Esophagus squamous epithelium (tissue), 5 donors: ENCODE measurements around the gene LIN9. TPM values are rescaled to one million over a fixed set of nuclear protein-coding genes. Genes with fewer than 3 reads are reported as not detected.

ENCODE experiments used
- DNase-seq: peaks from one replicate; lab custom pipeline; 2025; lab: John Stamatoyannopoulos, UW
- H3K27ac ChIP-seq, 4 donors: fragments of 200-600 bp; sonication (generic); one replicate each; pipeline ENCODE4 v1.5.1; 2016 to 2019; ENCODE audit warnings: mild to moderate bottlenecking in 1 of 4
- H3K27me3 ChIP-seq, 4 donors: fragments of 200-600 bp; sonication (generic); 1 replicate in 3 of 4; 2 replicates in 1 of 4; pipeline versions ENCODE4 v1.5.1 to v1.6.0; 2017 to 2021; ENCODE audit warnings: antibody characterized with exemption in 1 of 4
- H3K36me3 ChIP-seq, 3 donors: fragments of 200-600 bp; sonication (generic); one replicate each; pipeline ENCODE4 v1.5.1; 2016 to 2019
- H3K4me1 ChIP-seq, 3 donors: fragments of 200-600 bp; sonication (generic); one replicate each; pipeline ENCODE4 v1.5.1; 2017 to 2019
- H3K4me3 ChIP-seq, 4 donors: fragments of 200-600 bp; sonication (generic); 1 replicate in 3 of 4; 2 replicates in 1 of 4; pipeline ENCODE4 v1.5.1; 2016 to 2019; ENCODE audit warnings: mild to moderate bottlenecking in 2 of 4, moderate library complexity in 1 of 4
- H3K9me3 ChIP-seq, 3 donors: fragments of 200-600 bp; sonication (generic); one replicate each; pipeline ENCODE4 v1.5.1; 2016 to 2019
- POLR2A ChIP-seq, 4 donors: fragments of 450-650 bp; IDR thresholded peaks; one replicate each; pipeline ENCODE4 v1.6.1; 2017; ENCODE audit warnings: antibody characterized with exemption in 4 of 4, mild to moderate bottlenecking in 4 of 4, moderate library complexity in 3 of 4
- WGBS, 2 donors: methylation state at CpG; one replicate each; pipeline ENCODE4 v1.1.5; 2018; 5-methylcytosine and 5-hydroxymethylcytosine counted together
- intact Hi-C: fragments of 100-400 bp; cut with DNase I; formaldehyde crosslinking; loops from one replicate; pipeline ENCODE4 v1.15.0; 2022
- total RNA-seq, 4 donors: library from RNA; depleted of rRNA; stranded (reverse); fragments of >200 nt; gene quantifications; one replicate each; pipeline ENCODE4 v1.1.0, GENCODE V29; 2016
- TF ChIP-seq, protein P1 (sequence below), 6 experiments: fragments of 450-650 bp in 4 of 6; fragments of 200-600 bp in 2 of 6; sonication (generic) in 2 of 6; IDR thresholded peaks; one replicate each; pipeline ENCODE4 v1.5.1; 2016 to 2019; ENCODE audit warnings: antibody characterized with exemption in 6 of 6, mild to moderate bottlenecking in 4 of 6, moderate library complexity in 4 of 6
- donor health status: DM: yes; HTN: yes; CAD: no.

LIN9 gene
- total RNA-seq, 4 donors from 2014 or later, result 2.2 to 7.2 (median 4.6) TPM

DNA sequence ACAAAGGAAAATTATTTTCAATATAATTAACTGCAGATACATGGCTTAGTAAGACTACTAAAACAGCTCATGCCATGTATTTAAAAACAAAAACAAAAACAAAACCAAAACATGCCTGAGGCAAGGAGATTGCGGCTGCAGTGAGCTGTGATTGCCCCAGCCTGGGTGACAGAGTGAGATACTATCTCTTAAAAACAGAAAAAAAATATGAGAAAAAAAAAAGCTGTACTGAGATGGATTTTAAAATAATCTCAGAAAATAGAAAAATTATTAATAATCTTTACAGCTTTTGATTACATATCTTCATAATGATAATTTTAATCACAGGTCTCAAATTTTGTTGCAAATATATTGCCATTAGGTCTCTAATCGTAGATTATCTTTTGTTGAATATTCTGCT is 24.0 kb upstream of the LIN9 start:
- H3K4me1 ChIP-seq, result peaks cover 0 to 5% (median 0%) of the 10 kb centered on the region in 3 donors
- WGBS, 2 donors, result 45 to 50% methylated on average over 2 of the region's 2 CpGs
- peak overlapping the region in 1 of 4 donors; percentile 37 for H3K4me3 ChIP-seq
- no peaks in the 10 kb centered on the region for H3K36me3 ChIP-seq
- TF ChIP-seq, protein P1, sequence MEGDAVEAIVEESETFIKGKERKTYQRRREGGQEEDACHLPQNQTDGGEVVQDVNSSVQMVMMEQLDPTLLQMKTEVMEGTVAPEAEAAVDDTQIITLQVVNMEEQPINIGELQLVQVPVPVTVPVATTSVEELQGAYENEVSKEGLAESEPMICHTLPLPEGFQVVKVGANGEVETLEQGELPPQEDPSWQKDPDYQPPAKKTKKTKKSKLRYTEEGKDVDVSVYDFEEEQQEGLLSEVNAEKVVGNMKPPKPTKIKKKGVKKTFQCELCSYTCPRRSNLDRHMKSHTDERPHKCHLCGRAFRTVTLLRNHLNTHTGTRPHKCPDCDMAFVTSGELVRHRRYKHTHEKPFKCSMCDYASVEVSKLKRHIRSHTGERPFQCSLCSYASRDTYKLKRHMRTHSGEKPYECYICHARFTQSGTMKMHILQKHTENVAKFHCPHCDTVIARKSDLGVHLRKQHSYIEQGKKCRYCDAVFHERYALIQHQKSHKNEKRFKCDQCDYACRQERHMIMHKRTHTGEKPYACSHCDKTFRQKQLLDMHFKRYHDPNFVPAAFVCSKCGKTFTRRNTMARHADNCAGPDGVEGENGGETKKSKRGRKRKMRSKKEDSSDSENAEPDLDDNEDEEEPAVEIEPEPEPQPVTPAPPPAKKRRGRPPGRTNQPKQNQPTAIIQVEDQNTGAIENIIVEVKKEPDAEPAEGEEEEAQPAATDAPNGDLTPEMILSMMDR (IDR thresholded peaks at IDR 0.05), result no peak
- TF ChIP-seq POLR2A (IDR thresholded peaks at IDR 0.05), result no peak
- intact Hi-C loops, result no loop called here
- H3K27me3 ChIP-seq, result peaks cover 0 to 6% (median 0%) of the 10 kb centered on the region in 4 donors
- no peaks in the 10 kb centered on the region for H3K9me3 ChIP-seq
- DNase-seq, result no peak
- no peak overlapping the region for H3K27ac ChIP-seq

DNA sequence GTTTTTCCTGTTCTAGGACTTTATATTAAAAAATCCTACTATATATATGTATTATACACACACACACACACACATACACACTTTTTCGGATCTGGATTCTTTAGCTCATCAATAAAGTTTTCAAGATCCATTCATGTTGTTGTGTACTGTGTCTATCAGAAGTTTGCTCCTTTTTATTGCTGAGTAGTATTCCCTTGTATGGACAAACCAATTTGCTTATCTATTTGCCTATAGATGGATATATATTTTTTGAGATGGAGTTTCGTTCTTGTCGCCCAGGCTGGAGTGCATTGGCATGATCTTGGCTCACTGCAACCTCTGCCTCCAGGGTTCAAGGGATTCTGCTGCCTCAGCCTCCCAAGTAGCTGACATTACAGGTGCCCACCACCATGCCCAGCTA is 20.3 kb upstream of the LIN9 start:
- WGBS, 2 donors, result 93 to 96% methylated on average over 3 of the region's 3 CpGs

DNA sequence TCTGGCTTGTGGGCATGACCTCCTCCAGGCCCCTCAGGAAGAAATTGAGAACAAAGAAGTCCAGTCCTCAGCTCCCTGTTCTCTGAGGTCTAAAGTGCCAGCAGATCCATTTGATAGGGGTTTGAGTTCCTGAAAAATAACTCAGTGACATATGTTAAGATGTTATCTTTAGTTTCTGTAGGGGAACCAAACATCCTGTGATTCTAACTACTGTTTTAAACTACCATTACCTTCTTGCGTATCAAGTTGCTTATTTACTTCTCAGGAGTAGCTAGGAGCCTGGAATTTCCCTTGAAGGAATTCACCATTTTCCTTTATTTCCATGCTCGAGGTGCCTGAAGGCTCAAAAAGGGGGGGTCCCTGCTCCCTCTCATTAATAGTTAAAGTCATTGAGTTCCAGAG is 18.8 kb upstream of the LIN9 start:
- Histone ChIP-seq H3K27me3 (peaks cover 0 to 6% (median 0%) of the 10 kb centered on the region in 4 donors), H3K36me3 (no peaks in the 10 kb centered on the region), H3K9me3 (no peaks in the 10 kb centered on the region), H3K4me3 (no peak overlapping the region), H3K4me1 (no peaks in the 10 kb centered on the region), H3K27ac (no peak overlapping the region)
- TF ChIP-seq, protein P1 (IDR thresholded peaks at IDR 0.05), result no peak
- no peak for TF ChIP-seq POLR2A (IDR thresholded peaks at IDR 0.05)
- DNase-seq, result no peak
- intact Hi-C loops, result no loop called here
- WGBS, 2 donors, result 50 to 72% methylated on average over 2 of the region's 2 CpGs

More for the DNA sequence above, 20.3 kb upstream of the LIN9 start:
- intact Hi-C loops, result no loop called here
- TF ChIP-seq POLR2A (IDR thresholded peaks at IDR 0.05), result no peak
- TF ChIP-seq, protein P1 (IDR thresholded peaks at IDR 0.05), result no peak
- H3K4me3 ChIP-seq, result no peak overlapping the region
- DNase-seq, result no peak
- H3K4me1 ChIP-seq, result peaks cover 0 to 5% (median 0%) of the 10 kb centered on the region in 3 donors
- no peaks in the 10 kb centered on the region for H3K36me3 ChIP-seq
- no peak overlapping the region for H3K27ac ChIP-seq
- H3K27me3 ChIP-seq, result peaks cover 0 to 6% (median 0%) of the 10 kb centered on the region in 4 donors
- no peaks in the 10 kb centered on the region for H3K9me3 ChIP-seq

DNA sequence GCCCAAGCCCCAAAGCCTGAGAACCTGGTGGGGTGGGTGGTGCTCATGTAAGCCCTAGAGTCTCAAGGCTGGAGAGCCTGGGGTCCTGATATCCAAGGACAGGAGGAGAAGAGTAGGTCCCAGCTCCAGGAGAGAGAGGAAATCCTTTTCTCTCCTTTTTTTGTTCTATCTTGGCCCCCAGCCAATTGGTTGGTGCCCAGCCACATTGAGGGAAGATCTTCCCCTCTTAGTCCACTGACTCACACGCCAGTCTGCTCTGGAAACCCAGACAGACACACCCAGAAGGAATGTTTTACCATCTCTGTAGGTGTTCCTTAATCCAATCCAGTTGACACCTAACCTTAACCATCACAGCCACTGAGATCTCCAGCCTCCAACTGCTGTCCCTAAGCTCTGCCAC is 16.2 kb upstream of the LIN9 start:
- no peaks in the 10 kb centered on the region for H3K9me3 ChIP-seq
- no peak for DNase-seq

DNA sequence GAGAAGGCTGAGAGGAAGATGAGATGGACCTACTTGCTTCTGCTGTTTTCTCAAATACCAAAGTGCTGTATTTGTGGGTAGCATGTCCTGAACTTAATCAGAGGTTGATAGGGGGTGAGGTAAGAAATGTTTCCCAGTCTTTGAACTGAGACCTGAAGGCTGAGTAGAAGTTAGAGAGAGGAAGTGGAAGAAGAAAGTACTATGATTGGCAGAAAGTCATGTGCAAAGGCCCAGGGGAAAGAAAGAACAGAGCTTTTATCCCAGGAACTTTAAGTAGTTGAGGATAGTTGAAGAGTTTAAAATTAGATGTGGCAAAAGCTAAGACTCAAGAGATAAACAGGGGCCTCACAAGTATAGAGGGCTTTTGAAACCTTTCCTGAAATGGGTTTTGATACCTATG is 15.5 kb upstream of the LIN9 start:
- intact Hi-C loops, result no loop called here
- Histone ChIP-seq H3K4me1 (no peaks in the 10 kb centered on the region), H3K27me3 (peaks cover 0 to 15% (median 0%) of the 10 kb centered on the region in 4 donors), H3K27ac (no peak overlapping the region), H3K36me3 (no peaks in the 10 kb centered on the region), H3K4me3 (no peak overlapping the region), H3K9me3 (no peaks in the 10 kb centered on the region)
- no peak for DNase-seq
- TF ChIP-seq, protein P1 (IDR thresholded peaks at IDR 0.05), result no peak
- no peak for TF ChIP-seq POLR2A (IDR thresholded peaks at IDR 0.05)

More for the DNA sequence above, 16.2 kb upstream of the LIN9 start:
- no peak overlapping the region for H3K4me3 ChIP-seq
- no peak overlapping the region for H3K27ac ChIP-seq
- TF ChIP-seq, protein P1 (IDR thresholded peaks at IDR 0.05), result no peak
- no peak for TF ChIP-seq POLR2A (IDR thresholded peaks at IDR 0.05)
- peaks cover 0 to 15% (median 0%) of the 10 kb centered on the region in 4 donors for H3K27me3 ChIP-seq
- WGBS, 2 donors, result 11 to 40% methylated on average over 1 of the region's 1 CpG
- no peaks in the 10 kb centered on the region for H3K4me1 ChIP-seq
- intact Hi-C loops, result no loop called here
- no peaks in the 10 kb centered on the region for H3K36me3 ChIP-seq
